Measurements from ENCODE around the gene ST6GALNAC6. TPM values are rescaled to one million over a fixed set of nuclear protein-coding genes. Genes with fewer than 3 reads are reported as not detected.
A peak's percentile ranks its signal among the peaks of the same experiment; 100 is the strongest.

Gene ST6GALNAC6
- total RNA-seq, 1 donor from 2014 or later = 32.6 TPM

DNA sequence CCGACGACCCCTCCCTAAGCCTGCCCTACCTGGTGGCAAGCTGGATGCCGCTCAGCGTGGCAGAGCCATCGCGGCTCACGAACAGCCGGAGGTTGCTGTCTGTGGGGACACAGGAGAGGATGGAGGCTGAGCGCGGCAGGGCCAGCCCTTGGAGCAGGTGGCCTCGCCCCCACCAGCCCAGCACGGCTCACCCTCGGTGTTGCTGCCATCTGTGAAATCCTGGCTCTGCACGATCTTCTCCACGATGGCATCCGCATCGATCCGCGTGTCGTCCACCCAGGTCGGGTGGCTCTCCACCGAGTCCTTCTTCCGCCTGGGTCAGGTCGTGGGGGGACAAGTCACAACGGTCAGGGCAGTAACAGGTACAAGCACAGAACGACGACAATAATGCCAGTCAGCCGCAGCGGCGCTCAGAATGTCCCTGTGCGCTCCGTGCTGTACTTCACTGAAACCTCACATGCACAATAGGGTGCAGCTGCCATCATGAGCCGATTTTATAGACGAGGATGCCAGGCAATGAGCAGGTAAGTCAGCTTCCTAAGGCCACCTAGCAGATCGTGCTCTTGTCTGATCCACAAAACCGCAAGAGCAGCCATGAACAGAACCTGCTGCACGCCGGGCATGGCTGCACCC is 45.3 kb upstream of the ST6GALNAC6 start:
- TF ChIP-seq, protein P1, sequence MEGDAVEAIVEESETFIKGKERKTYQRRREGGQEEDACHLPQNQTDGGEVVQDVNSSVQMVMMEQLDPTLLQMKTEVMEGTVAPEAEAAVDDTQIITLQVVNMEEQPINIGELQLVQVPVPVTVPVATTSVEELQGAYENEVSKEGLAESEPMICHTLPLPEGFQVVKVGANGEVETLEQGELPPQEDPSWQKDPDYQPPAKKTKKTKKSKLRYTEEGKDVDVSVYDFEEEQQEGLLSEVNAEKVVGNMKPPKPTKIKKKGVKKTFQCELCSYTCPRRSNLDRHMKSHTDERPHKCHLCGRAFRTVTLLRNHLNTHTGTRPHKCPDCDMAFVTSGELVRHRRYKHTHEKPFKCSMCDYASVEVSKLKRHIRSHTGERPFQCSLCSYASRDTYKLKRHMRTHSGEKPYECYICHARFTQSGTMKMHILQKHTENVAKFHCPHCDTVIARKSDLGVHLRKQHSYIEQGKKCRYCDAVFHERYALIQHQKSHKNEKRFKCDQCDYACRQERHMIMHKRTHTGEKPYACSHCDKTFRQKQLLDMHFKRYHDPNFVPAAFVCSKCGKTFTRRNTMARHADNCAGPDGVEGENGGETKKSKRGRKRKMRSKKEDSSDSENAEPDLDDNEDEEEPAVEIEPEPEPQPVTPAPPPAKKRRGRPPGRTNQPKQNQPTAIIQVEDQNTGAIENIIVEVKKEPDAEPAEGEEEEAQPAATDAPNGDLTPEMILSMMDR (conservative IDR thresholded peaks at IDR 0.05) = no peak
- no peaks in the 10 kb centered on the region for H3K9me3 Mint-ChIP-seq
- no peaks in the 10 kb centered on the region for H3K27me3 Mint-ChIP-seq
- peaks cover 22% of the 10 kb centered on the region for H3K4me1 Mint-ChIP-seq (ENCODE audit: unreplicated experiment)
- peaks cover 11% of the 10 kb centered on the region for H3K36me3 Mint-ChIP-seq
- DNase-seq (ENCODE audit: extremely low spot score, unreplicated experiment) = no peak
- H3K27ac Mint-ChIP-seq = no peak overlapping the region
- no peak overlapping the region for H3K4me3 Mint-ChIP-seq

DNA sequence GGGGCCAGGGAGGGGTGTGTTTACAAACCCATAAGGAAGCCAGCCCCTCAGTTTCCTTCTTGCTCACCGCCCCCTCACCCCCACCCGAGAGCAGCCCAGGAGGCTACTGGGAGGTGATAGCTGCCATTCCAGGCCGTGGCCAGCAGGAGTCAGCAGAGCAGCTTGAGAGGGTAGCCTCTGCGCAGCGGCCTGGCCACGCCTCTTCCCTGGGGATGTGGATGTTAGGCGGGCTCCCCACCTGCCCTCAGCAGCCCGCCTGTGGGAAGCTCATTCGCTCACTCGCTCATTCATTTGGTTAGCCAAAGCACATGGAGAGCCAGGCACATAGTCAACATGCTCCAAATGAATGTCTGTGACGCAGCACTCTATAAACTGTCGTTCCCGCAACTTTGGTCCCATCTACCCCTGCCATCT is 44.3 kb upstream of the ST6GALNAC6 start:
- TF ChIP-seq, protein P1 (conservative IDR thresholded peaks at IDR 0.05) = peak; percentile 87
- H3K27ac Mint-ChIP-seq = peak overlapping the region; percentile 53

DNA sequence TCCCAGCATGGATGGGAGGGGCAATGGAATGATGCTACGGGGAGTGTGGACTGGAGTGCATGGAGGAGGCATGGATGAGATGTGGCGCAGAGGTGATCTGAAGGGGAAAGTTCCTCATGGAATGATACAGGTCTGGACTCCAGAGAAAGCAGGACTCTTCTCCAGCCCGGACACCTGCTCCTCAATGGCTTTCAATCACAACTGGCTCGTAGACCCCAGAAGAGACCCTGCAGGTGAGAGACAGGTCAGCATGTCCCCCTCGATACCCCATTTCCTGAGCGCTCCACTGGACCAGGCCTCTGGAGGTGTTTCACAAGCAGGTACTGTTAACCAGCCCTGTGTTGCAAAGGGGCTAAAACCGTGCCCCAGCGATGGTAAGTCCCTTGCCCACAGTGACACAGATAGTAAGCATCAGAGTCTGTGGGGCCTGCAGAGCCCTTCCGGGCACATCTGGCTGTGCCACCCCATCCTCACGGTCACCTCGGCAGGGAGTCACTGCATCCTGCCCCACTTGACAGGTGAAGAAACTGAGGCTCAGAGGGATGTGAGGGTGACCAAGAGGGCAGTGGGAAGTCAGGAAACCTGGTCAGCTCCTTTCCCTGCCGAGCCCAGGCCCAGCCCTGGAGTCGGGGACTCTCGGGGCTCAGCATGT is 43.7 kb upstream of the ST6GALNAC6 start:
- Mint-ChIP-seq H3K4me3 (no peak overlapping the region), H3K4me1 (ENCODE audit: unreplicated experiment) (peaks cover 22% of the 10 kb centered on the region), H3K9me3 (no peaks in the 10 kb centered on the region), H3K36me3 (peaks cover 11% of the 10 kb centered on the region), H3K27ac (peak overlapping the region; percentile 44), H3K27me3 (no peaks in the 10 kb centered on the region)
- TF ChIP-seq, protein P1 (conservative IDR thresholded peaks at IDR 0.05) = no peak
- DNase-seq (ENCODE audit: extremely low spot score, unreplicated experiment) = no peak

More for the DNA sequence above, 44.3 kb upstream of the ST6GALNAC6 start:
- Mint-ChIP-seq H3K4me3 (no peak overlapping the region), H3K36me3 (peaks cover 11% of the 10 kb centered on the region), H3K4me1 (ENCODE audit: unreplicated experiment) (peaks cover 22% of the 10 kb centered on the region), H3K27me3 (no peaks in the 10 kb centered on the region), H3K9me3 (no peaks in the 10 kb centered on the region)
- DNase-seq (ENCODE audit: extremely low spot score, unreplicated experiment) = no peak

DNA sequence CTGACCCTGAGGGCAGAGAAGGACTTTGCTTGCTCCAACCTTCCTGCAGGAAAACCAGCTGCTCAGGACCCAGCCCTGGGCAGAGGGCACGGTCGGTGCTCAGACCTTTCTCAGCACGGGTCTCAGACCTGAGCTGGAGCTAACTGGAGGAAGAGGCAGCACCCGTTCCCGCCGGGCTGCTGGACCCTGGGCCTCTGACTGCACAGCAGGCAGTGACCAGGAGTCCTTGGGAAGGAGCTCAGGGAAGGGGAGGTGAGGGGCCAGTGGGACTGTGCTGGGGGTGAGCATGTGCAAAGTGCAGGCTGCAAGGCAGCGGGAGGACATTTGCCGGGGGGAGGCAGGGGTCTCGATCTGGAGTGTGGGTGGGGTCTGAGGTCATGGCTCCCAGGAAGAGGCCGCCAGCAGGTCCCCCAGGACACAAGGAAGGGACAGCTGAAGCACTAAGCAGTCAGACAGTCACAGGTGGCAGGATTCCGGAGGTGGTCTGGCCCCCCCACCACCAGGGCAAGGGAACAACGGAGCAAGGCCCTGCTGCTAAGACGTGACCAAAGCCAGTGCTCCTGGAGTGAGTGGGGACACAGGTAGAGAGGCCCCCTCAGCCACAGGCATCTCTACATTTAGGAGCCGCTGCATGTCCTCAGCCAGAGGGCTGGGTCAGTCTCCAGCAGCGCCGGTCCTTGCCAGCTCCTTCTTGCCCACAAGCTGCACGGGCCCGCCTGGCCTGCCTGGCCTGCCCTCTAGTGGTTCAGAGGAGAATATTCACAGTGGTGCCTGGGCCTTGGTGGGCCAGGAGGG is 43.0 kb upstream of the ST6GALNAC6 start:
- peaks cover 23% of the 10 kb centered on the region for H3K4me1 Mint-ChIP-seq (ENCODE audit: unreplicated experiment)
- DNase-seq (ENCODE audit: extremely low spot score, unreplicated experiment) = no peak
- H3K27me3 Mint-ChIP-seq = no peaks in the 10 kb centered on the region
- peak overlapping the region; percentile 44 for H3K27ac Mint-ChIP-seq
- no peak overlapping the region for H3K4me3 Mint-ChIP-seq
- H3K36me3 Mint-ChIP-seq = peaks cover 7% of the 10 kb centered on the region
- no peaks in the 10 kb centered on the region for H3K9me3 Mint-ChIP-seq
- TF ChIP-seq, protein P1 (conservative IDR thresholded peaks at IDR 0.05) = peak; percentile 91

DNA sequence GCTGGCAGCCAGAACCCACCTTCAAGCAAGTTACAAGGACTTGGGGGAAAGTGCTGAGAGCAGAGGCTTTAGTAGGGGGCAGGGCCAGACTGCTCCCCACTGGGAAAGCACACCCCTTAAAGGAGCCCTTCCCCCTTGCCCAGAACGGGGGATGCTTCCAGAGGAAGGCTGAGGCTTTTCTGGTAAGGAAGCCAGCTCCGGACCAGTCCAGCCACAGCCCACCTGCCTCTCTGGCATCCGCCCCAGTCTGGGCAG is 42.5 kb upstream of the ST6GALNAC6 start:
- H3K4me3 Mint-ChIP-seq = no peak overlapping the region
- TF ChIP-seq, protein P1 (conservative IDR thresholded peaks at IDR 0.05) = no peak
- H3K27me3 Mint-ChIP-seq = no peaks in the 10 kb centered on the region
- no peaks in the 10 kb centered on the region for H3K9me3 Mint-ChIP-seq
- DNase-seq (ENCODE audit: extremely low spot score, unreplicated experiment) = no peak
- H3K36me3 Mint-ChIP-seq = peaks cover 7% of the 10 kb centered on the region
- H3K27ac Mint-ChIP-seq = no peak overlapping the region
- H3K4me1 Mint-ChIP-seq (ENCODE audit: unreplicated experiment) = peaks cover 24% of the 10 kb centered on the region

Data from type B pancreatic cell (in vitro differentiated cells).